Activated CD4-positive, alpha-beta T cell treated with anti-CD3 and anti-CD28 coated beads, Interleukin-2, amount 50 U/mL, for 1 hour (primary cell): ENCODE measurements around the gene PRRT1B.

ENCODE experiments used
- DNase-seq: peaks from one replicate; pipeline ENCODE4 v3.0.0-alpha.2; 2020

The PRRT1B gene

DNA sequence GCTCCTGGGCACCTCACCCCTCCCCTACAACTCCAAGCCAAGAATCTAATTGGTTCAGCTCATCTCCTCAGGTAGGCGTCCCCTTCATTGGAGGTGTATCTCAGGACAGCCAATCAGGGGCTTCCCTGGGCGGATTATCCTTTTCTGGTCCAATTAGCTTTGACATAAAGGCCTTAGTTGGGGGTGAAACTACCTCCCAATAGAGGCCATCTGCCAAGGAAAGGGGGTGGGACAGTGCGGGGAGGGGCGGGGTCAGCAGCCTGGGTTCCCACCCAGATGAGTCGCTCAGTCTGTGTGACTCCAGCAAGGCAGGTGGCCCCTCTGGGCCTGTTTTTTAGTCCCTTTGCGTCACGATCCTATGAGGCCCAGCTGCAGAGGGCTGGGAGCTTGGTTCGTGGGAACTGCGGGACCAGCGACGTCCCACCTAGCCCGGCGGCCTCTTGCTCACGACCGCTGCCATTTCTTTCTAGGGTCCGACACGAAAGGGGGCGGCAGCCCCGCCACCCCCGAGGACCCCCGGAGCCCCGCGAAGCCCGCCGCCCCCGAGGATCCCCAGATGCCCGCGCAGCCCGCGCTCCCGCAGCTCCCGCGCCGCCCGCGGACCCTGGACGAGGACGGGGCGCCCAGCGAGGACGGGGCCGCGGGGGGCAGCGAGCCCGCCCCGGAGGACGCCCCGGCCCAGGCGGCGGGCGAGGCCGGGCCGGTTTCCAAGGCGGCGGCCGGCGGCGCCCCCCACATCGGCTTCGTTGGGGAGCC, 8.9 kb downstream of the PRRT1B start:
- no peak for DNase-seq

DNA sequence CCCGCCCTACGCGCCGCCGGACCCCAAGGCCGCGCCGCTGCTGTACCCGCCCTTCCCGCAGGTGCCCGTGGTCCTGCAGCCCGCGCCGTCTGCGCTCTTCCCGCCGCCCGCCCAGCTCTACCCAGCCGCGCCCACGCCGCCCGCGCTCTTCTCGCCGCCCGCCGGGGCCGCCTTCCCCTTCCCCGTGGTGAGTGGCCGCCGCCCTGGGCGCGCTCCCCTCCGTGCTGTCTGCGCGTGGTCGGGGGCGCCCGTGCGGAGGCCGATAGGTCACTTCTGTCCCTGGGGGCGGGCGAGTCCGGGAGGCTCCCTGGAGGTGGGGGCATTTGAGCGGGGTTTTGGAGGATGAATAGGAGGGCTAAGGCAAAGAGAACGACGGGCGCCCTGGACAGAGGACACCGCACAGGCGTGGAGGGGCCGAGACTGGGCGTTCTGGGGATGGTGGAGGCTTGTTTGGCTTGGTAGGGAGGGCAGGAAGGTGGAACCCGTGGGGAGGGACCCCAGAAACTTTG, 9.6 kb downstream of the PRRT1B start:
- DNase-seq, result no peak

DNA sequence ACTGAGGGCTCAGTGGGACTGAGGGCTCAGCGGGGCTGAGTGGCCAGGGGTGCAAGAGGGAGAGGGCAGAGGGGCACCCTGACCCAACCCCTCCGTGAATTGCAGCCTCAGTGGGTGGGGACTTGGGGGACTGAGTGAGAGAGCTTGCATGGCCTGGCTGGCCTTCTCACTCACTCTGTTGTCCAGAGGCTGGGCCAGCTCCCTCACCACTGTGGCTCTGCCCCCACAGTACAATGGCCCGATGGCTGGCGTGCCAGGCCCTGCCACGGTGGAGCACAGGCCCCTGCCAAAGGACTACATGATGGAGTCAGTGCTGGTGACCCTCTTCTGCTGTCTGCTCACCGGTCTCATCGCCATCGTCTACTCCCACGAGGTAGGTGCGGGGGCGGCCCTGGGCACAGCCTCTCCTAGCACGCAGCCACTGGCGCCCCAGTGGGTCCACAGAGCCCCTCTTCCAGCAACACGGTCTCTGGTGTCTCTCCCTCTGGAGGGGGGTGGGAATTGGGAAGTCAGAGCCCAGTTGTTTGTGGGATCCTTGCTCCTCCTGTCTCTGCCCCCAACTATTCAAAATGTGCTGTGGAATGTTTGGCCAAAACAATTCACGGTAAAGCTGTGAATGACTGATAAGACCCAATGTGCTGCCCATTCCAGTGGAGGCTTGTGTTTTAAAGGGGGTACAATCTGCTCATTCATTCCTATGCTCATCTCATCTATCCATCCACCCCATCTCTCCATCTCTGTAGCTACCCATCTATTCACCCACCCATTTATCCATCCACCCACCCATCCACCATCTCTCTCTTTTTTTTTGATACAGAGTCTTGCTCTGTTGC, 10.7 kb downstream of the PRRT1B start:
- no peak for DNase-seq

- DNase-seq, result no peak
These were observed 12.7 kb downstream of the PRRT1B start for GRCh38 chr9:131557855-131558548.

- DNase-seq, result no peak
These were observed 14.2 kb downstream of the PRRT1B start for GRCh38 chr9:131559421-131560000.

- DNase-seq, result no peak
These were observed 17.0 kb downstream of the PRRT1B start for GRCh38 chr9:131562032-131562959.

- no peak for DNase-seq
These were observed 20.0 kb downstream of the PRRT1B start for GRCh38 chr9:131565369-131565768.

GRCh38 chr9:131566158-131566557, 20.8 kb downstream of the PRRT1B start:
- DNase-seq, result no peak

- no peak for DNase-seq
These were observed 22.6 kb downstream of the PRRT1B start for GRCh38 chr9:131567910-131568309.

- no peak for DNase-seq
These were observed 29.7 kb downstream of the PRRT1B start for GRCh38 chr9:131574730-131575640.

- DNase-seq, result no peak
These were observed 30.9 kb downstream of the PRRT1B start for GRCh38 chr9:131575946-131576853.

DNA sequence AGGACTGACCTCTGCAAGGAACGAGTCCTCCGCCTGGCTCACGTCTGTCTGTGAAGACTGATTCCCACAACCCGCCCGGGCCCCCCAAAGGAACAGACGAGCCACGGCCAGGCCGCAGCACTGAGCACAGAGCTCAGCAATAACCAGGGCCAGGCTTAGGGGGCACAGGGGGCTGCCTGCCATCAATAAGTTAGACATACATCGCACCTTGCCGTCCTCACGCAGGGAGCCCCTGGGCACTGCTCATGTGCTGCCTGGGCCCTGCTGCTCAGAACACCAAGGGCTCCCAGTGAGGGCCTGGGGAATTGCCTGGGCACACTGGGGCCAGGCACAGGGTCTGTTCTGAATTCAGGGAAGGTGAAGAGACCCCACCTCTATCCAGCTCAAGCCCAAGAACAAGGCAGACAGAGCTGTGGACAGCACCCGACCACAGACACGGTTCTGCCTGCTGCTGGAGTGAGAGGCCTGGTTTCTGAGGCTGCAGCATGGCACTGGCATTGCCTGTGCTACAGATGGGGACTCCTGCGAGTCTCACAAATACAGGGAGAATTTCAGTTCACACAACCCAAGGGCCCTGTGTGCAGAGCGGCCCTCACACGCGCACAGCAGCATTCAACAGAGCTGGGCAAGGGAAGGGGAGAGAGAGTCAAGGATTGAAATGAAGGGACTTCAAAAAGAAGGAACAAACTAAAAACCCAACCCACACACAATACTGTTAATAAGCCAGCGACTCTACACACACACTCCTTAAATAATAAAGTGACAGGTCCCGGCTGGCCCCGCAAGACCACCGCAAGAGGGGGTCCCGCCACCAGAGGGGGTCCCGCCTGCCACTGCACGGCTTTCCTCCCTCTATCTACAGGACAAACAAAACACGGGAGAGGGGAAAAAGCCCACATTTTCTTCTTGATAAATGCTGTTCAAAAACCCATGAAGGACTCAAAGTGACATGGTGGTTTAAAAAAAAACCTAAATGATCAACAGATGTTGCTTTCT, 32.0 kb downstream of the PRRT1B start:
- no peak for DNase-seq

DNA sequence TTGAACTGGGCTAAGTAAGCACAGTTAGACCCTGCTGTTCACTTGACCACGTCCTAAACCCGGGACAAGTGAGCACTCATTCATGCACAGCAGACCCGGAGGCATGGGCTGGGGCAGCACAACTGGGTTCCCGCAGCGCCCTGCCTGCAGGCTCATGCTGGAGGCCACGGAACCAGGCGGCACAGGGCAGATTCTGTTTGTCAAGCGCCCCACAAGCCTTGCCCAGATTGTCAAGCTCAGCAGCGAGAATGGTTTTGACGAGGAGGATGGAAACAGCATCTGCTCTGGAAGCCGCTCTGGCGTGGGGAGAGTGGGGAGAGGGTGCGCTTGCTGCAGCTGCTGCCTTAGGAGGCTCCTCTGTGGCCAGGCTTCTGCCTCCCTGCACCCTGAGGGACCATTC, 32.7 kb downstream of the PRRT1B start:
- DNase-seq, result no peak

DNA sequence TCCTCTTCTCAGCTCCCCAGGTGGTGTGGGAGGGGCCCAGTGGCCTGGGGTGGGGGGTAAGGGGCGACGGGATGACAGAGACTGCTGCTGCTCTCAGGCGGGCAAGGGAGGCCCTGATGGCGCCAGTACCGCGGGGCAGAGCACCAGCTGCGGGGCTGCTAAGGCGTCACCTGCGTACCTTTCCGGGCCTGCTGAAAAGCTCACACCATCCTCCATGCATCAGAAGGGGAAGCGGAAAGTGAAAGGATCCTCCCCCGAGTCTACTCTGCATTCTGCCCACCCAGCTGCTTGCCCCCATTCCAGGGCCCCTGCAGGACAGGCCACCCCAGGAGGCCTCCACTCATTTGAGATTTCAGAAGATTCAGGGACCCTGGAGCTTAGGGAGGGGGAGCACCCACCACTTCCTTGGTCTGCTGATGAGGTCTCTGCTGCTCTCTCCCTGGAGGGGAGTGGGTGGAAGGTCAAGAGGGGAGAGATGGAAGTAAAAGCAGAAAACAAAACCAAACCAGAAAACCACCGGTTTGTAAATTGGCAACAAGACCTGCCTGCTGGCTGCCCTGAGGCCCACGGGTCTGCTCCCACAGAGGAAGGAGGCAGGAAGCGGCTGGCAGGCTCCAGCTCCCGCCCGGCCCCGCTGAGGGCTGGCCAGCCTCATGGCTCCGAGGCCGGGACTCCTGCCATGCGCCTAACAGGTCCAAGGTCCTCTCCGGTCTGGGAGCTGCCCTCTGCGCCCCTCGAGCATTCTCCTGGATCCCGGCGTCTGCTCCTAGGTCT, 33.6 kb downstream of the PRRT1B start:
- peak; percentile 51 for DNase-seq

GRCh38 chr9:131579789-131580211, 34.5 kb downstream of the PRRT1B start:
- no peak for DNase-seq

DNA sequence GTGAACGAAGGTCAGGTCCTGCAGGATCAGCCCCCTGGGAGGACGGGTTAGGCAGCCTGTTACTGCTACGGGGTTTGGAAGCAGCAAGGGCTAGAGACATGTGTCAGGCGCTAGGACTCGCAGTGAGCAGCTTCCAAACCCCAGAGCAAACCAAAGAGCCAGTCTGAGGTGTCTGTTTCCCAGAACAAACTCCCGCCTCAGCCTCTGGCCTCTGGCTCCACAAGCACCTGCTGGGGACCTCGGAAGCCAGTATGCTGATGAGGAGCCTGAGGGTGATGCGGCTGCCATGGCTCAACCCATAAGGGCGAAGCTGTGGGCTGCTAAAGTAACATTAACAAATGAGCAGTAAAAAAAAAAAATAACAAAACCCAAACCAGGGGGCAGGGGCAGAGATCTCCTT, 35.0 kb downstream of the PRRT1B start:
- no peak for DNase-seq

DNA sequence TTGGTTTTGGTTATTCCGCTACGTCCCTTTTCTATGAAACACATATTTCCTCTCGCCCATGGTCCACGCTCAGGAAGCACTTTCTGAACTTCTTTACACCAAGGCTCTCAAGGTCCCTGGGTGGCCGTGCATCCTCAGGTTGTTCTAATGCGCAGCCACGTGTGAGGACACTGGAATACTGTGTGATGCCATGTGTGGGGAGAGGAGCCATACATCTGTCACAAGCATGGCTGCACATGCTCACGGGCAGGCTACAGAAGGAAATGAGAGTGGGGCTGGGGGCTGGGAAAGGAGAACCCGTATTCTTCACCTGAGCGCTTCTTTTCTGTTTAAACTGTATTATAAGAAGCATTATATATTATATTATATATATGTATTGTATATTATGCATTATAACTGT, 36.7 kb downstream of the PRRT1B start:
- no peak for DNase-seq
